Effector memory CD4-positive, alpha-beta T cell (primary cell): ENCODE results near the gene KCTD11.
A peak's percentile ranks its signal among the peaks of the same experiment; 100 is the strongest.
"Not testable (repeated sequence)": the region's sequence is repeated elsewhere in the genome, so short reads cannot be mapped to it uniquely, and the experiment has no call there.

ENCODE experiments used
- DNase-seq, 3 donors: peaks; one replicate each; pipeline ENCODE4 v3.0.0-alpha.2; 2020
- H3K27ac ChIP-seq: 2 replicates; pipeline ENCODE4 v1.7.0; 2013; ENCODE audit warnings: mild to moderate bottlenecking, low read length, moderate library complexity; ENCODE audit not compliant: insufficient read depth, poor library complexity, severe bottlenecking
- H3K27me3 ChIP-seq: replicated peaks from 2 replicates; pipeline ENCODE4 v1.7.0; 2013; ENCODE audit warnings: mild to moderate bottlenecking, low read length; ENCODE audit not compliant: insufficient read depth, control insufficient read depth, poor library complexity, severe bottlenecking
- H3K36me3 ChIP-seq: 2 replicates; pipeline ENCODE4 v1.7.0; 2013; ENCODE audit warnings: mild to moderate bottlenecking, low read length, moderate library complexity; ENCODE audit not compliant: control insufficient read depth, insufficient read depth
- H3K4me1 ChIP-seq: 2 replicates; pipeline ENCODE4 v1.7.0; 2013; ENCODE audit warnings: low read length, mild to moderate bottlenecking; ENCODE audit not compliant: control insufficient read depth, insufficient read depth, poor library complexity, severe bottlenecking
- H3K4me3 ChIP-seq: 2 replicates; pipeline ENCODE4 v1.7.0; 2013; ENCODE audit warnings: low read length, low read depth, mild to moderate bottlenecking; ENCODE audit not compliant: insufficient read depth, poor library complexity, severe bottlenecking
- H3K9me3 ChIP-seq: 2 replicates; pipeline ENCODE4 v1.7.0; 2013; ENCODE audit warnings: mild to moderate bottlenecking, low read length, moderate library complexity; ENCODE audit not compliant: control insufficient read depth

The KCTD11 gene

DNA sequence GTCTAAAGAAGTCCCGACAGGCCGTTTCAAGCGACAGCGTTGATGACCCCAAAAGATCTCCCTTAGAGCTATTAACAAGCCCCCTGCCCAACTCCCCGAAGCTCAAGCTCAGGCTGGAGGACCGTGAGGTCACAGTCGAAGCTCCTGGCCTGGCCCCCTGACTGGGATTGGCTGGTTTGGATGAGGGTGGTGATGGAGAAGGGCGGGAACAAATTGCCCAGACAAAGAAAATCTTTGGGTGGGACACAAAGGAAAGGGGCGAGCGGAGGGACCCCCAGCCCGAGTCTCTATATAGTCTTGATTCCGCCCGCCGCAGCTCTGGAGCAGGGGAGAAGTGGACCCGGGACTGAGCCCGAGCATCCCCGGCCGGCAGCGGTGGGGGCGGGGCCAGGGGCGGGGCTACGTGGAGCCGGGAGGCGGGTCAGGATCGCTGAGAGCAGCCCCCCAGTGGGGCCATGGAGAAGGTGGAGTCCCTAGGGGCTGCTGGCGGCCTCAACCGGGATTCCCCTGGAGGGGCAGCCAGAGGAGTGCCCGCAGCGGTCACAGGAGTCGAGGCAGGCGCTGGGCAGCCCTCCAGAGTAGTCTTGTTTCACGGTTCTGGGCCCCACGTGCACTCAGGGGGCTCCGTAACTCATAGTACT, 21.8 kb upstream of the KCTD11 start:
- Histone ChIP-seq H3K4me3 (peak overlapping the region; percentile 90), H3K36me3 (peaks cover 16% of the 10 kb centered on the region), H3K4me1 (peaks cover 32% of the 10 kb centered on the region), H3K9me3 (no peaks in the 10 kb centered on the region), H3K27me3 (no peaks in the 10 kb centered on the region), H3K27ac (peak overlapping the region; percentile 85)
- DNase-seq, result peak; percentile 63 to 75 (median 73)

DNA sequence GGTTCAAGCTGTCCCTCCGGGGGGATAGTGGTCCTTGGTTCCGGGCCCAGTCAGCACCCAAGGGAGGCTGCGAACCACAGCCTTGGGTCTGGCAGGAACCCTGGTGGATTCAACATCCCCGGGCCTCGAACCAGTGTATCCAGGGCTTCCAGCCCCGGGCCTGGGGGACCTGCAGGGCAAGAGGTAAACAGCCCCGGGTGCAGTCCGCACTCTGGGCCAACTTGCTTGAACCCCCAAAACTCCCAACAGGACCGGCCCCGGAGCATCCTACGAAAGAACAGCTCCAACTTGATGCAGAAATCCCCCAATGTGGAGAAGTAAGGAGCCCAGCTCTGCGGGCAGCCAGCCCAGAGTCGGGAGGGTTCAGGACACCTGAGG, 21.3 kb upstream of the KCTD11 start:
- Histone ChIP-seq H3K4me1 (peaks cover 37% of the 10 kb centered on the region), H3K9me3 (no peaks in the 10 kb centered on the region), H3K36me3 (peaks cover 11% of the 10 kb centered on the region), H3K27ac (peak overlapping the region; percentile 85), H3K4me3 (peak overlapping the region; percentile 90), H3K27me3 (no peaks in the 10 kb centered on the region)
- DNase-seq, result no peak

DNA sequence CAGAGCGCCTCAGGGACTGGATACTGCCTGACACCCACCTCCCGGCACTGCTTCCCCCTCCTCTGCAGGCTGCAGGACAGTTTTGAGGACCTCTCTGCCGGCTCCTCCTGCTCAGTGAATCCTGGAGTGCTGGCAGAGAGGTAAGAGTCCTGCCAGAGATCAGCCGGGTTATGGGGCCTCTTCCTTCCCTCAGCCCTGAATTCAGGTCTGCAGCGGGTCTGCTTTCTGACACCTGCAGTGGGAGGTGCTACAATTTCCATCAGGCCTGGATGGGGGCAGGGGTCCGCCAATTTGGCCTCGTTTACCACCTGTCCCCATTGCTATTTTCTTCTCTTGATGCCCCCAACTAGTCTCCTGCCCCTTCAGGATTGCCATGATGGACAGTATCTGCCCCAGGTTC, 19.9 kb upstream of the KCTD11 start:
- Histone ChIP-seq H3K27ac (no peak overlapping the region), H3K4me3 (peak overlapping the region; percentile 15), H3K4me1 (peaks cover 46% of the 10 kb centered on the region), H3K36me3 (no peaks in the 10 kb centered on the region), H3K27me3 (no peaks in the 10 kb centered on the region), H3K9me3 (no peaks in the 10 kb centered on the region)
- no peak for DNase-seq

DNA sequence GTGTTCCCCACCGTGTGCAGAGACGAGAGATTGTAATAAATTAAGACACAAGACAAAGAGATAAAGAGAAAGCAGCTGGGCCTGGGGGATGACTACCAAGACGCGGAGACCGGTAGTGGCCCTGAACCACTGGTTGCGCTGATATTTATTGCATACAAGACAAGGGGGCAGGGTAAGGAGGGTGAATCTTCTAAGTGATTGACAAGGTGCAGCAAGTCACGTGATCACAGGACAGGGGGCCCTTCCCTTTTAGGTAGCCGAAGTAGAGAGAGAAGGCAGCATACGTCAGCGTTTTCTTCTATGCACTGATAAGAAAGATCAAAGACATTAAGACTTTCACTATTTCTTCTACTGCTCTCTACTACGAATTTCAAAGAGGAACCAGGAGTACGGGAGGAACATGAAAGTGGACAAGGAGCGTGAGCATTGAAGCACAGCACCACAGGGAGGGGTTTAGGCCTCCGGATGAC, 19.3 kb upstream of the KCTD11 start:
- H3K4me1 ChIP-seq, result peaks cover 51% of the 10 kb centered on the region
- H3K9me3 ChIP-seq, H3K36me3 ChIP-seq, H3K27me3 ChIP-seq: not testable (repeated sequence)
- DNase-seq, result peak in 1 of 3 donors; percentile 60
- H3K27ac ChIP-seq, result peak overlapping the region; percentile 9
- peak overlapping the region; percentile 15 for H3K4me3 ChIP-seq

DNA sequence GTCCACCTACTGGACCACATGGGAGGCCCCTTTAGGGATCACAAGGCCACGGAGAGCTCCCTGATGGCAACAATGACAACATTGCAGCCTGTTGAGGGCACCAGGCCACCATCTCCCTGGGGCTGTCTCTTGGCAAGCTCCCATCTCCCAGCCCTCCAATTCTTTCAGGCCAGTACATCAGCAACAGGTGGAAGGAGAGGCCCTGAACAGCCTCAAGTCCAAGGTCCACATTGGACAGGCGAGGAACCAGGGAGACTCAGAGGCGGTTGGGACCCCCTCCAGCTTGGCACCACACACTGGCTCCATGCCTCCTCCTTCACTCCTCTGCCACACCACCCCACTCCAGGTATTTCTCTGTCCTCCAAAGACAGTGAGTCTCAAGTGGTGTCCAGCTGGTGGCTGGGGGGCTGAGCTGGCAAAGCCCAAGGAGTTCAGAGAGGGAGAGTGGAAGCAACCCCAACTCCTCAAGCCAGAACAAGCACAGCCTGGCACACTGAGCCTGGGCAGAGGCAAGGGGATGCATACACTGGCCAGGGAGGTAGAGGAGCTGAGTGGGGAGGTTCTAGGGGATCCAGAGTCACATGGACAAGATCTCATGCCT, 16.9 kb upstream of the KCTD11 start:
- Histone ChIP-seq H3K4me1 (peaks cover 65% of the 10 kb centered on the region), H3K27ac (peak overlapping the region; percentile 38), H3K27me3 (no peaks in the 10 kb centered on the region), H3K36me3 (peaks cover 9% of the 10 kb centered on the region), H3K9me3 (no peaks in the 10 kb centered on the region), H3K4me3 (no peak overlapping the region)
- no peak for DNase-seq

DNA sequence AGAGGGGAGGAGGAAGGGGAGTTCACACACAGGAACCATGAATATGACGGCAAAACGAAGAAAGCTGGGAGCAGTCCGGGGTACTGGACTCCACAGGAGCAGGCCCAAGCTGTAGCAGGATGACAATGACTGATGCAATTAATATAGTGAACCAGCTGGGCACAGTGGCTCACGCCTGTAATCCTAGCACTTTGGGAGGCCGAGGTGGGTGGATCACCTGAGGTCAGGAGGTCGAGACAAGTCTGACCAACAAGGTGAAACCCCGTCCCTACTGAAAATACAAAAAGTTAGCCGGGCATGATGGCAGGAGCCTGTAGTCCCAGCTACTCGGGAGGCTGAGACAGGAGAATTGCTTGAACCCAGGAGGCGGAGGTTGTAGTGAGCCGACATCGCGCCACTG, 16.2 kb upstream of the KCTD11 start:
- Histone ChIP-seq H3K36me3 (peaks cover 15% of the 10 kb centered on the region), H3K4me1 (peaks cover 59% of the 10 kb centered on the region), H3K27ac (peak overlapping the region; percentile 71), H3K4me3 (peak overlapping the region; percentile 75)
- not testable (repeated sequence) for H3K9me3 ChIP-seq, H3K27me3 ChIP-seq, DNase-seq

DNA sequence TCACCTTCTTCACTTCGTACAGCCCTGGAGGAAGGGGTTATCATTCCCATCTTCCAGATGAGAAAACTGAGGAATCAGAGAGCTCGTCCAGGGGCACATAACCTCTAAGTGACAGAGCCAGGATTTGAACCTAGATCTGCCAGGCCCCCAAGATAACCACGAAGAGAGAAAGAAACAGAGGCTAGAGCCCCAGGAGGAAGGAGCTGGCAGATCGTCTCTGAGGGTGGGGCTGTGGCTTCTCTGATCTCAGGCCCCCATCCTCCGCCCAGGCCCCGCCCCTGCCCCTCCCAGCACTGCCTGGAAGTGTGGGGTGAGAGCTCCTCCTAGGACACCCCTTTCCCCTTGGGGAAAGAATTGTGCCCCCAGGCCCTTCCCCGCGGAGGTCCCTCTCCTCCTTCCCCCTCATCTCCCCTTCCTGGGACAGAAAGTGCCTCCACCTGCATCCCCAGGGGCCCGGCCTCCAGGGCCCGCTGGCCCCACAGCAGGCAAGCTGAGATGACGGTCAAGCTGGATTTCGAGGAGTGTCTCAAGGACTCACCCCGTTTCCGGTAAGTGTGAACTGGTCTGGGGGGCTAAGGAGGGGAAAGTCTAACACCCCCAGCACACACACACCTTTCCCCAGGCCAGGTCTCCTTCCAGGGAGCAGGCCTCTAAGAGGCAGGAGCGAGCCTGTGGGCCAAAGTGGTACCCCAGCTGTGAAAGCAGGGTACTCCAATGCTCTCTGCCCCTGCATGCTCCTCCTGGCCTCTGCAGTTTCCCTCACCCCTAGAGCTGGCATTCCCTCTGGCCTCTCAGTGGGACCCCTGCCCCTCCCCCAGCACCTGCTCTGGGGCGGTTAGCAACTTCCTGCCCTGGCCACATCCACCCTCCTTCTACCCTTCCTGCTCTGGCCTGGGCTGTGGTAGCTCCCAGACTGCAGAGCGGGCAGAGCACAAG, 15.5 kb upstream of the KCTD11 start, which contains the start of gene ACAP1:
TSS of gene ACAP1 (plus strand) at position 290 of the 936 bp plus-strand sequence. CDS start at position 496, 206 bp downstream.
- peak; percentile 68 to 78 (median 77) for DNase-seq
- H3K4me3 ChIP-seq, result peak within 1 kb of the TSS; percentile 75
- peak within 1 kb of the TSS; percentile 71 for H3K27ac ChIP-seq
- H3K9me3 ChIP-seq, result no peaks in the 10 kb centered on the region
- H3K36me3 ChIP-seq, result peaks cover 22% of the 10 kb centered on the region
- peaks cover 58% of the 10 kb centered on the region for H3K4me1 ChIP-seq
- no peaks in the 10 kb centered on the region for H3K27me3 ChIP-seq

DNA sequence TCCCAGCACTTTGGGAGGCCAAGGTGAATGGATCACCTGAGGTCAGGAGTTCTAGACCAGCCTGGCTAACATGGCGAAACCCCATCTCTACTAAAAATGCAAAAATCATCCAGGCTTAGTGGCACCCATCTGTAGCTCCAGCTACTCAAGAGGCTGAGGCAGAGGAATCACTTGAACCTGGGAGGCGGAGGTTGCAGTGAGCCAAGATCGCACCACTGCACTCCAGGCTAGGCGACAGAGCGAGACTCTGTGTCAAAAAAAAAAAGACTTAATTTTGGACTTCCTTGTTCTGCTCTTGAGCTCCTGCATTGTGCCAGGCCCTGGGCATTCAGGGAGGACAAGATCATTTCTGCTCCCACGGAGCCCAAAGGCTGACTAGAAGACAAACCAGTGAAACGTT, 14.4 kb upstream of the KCTD11 start:
- H3K9me3 ChIP-seq, DNase-seq, H3K27me3 ChIP-seq: not testable (repeated sequence)
- Histone ChIP-seq H3K4me1 (peaks cover 49% of the 10 kb centered on the region), H3K4me3 (peak overlapping the region; percentile 75), H3K27ac (peak overlapping the region; percentile 71), H3K36me3 (peaks cover 33% of the 10 kb centered on the region)

DNA sequence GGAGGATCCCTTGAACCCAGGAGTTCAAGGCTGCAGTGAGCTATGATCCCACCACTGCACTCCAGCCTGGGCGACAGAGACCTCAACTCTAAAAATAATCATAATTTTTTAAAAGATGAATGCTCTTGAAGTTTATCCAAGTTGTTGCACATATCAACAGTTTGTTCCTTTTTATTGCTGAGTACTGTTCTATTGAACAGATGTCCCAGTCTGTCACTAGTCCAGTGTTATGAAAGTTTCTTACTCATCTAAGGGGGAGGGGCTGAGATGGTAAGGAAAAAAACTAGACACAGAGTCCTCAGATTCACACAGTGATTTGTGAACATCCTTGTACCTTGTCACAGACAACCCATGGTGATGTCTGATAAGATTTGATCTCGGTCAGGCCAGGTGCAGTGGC, 11.8 kb upstream of the KCTD11 start:
- Histone ChIP-seq H3K4me3 (no peak overlapping the region), H3K9me3 (no peaks in the 10 kb centered on the region), H3K36me3 (peaks cover 59% of the 10 kb centered on the region), H3K4me1 (peaks cover 32% of the 10 kb centered on the region), H3K27me3 (no peaks in the 10 kb centered on the region), H3K27ac (peak overlapping the region; percentile 18)
- DNase-seq, result no peak
